ENCODE results near the gene SLC46A2. TPM values are rescaled to one million over a fixed set of nuclear protein-coding genes. Genes with fewer than 3 reads are reported as not detected.

The SLC46A2 gene
- total and polyA plus RNA-seq, 4 experiments from 2014 or later, result not detected

GRCh38 chr9:112886351-112886750, 4.3 kb downstream of the SLC46A2 start:
- Mint-ChIP-seq H3K4me3 (no peak overlapping the region), H3K9me3 (no peaks in the 10 kb centered on the region), H3K27ac (no peak overlapping the region), H3K27me3 (peaks cover 2 to 8% of the 10 kb centered on the region in 2 donors), H3K36me3 (peaks cover 0 to 4% of the 10 kb centered on the region in 2 donors), H3K4me1 (peaks cover 0 to 7% (median 0%) of the 10 kb centered on the region in 4 donors)
- Histone ChIP-seq H3K27me3 (ENCODE audit: insufficient read depth, low read length) (no peaks in the 10 kb centered on the region), H3K27ac (ENCODE audit: low read depth, low read length) (no peak overlapping the region), H3K36me3 (ENCODE audit: insufficient read depth, low read length) (no peaks in the 10 kb centered on the region), H3K4me3 (ENCODE audit: low read length in 2 of 2) (no peak overlapping the region), H3K4me1 (ENCODE audit: insufficient read depth, low read length) (no peaks in the 10 kb centered on the region), H3K9me3 (ENCODE audit: control insufficient read depth in 1 of 2, low read length in 2 of 2) (no peaks in the 10 kb centered on the region)
- intact Hi-C loops (cut with micrococcal nuclease), result no loop called here
- ChIA-PET POLR2A (ENCODE audit: partially characterized antibody) (no interaction called here), CTCF (ENCODE audit: partially characterized antibody) (interaction anchor here (0.6 kb wide), 1 partner anchor 16 kb away, joined by 3 read pairs; no protein-coding TSS in a partner anchor)
- no peak for DNase-seq

- Histone ChIP-seq H3K4me3 (ENCODE audit: low read length in 2 of 2) (no peak overlapping the region), H3K27ac (ENCODE audit: low read depth, low read length) (no peak overlapping the region), H3K4me1 (ENCODE audit: insufficient read depth, low read length) (no peaks in the 10 kb centered on the region), H3K36me3 (ENCODE audit: insufficient read depth, low read length) (no peaks in the 10 kb centered on the region), H3K9me3 (ENCODE audit: control insufficient read depth in 1 of 2, low read length in 2 of 2) (no peaks in the 10 kb centered on the region), H3K27me3 (ENCODE audit: insufficient read depth, low read length) (no peaks in the 10 kb centered on the region)
- intact Hi-C loops (cut with micrococcal nuclease), result no loop called here
- CTCF ChIA-PET (ENCODE audit: partially characterized antibody), result interaction anchor here (1.8 kb wide), 1 partner anchor 18 kb away, joined by 7 read pairs; no protein-coding TSS in a partner anchor
- DNase-seq, result no peak
- no peak overlapping the region for H3K4me3 Mint-ChIP-seq
- H3K4me1 Mint-ChIP-seq, result peaks cover 0 to 7% (median 0%) of the 10 kb centered on the region in 4 donors
- no peaks in the 10 kb centered on the region for H3K9me3 Mint-ChIP-seq
- peaks cover 5 to 10% of the 10 kb centered on the region in 2 donors for H3K36me3 Mint-ChIP-seq
- H3K27ac Mint-ChIP-seq, result no peak overlapping the region
- peaks cover 2 to 8% of the 10 kb centered on the region in 2 donors for H3K27me3 Mint-ChIP-seq
- POLR2A ChIA-PET (ENCODE audit: partially characterized antibody), result no interaction called here
Measured at GRCh38 chr9:112885324-112885723, 5.4 kb downstream of the SLC46A2 start.

GRCh38 chr9:112884721-112885120, 6.0 kb downstream of the SLC46A2 start:
- peaks cover 0 to 4% (median 0%) of the 10 kb centered on the region in 4 donors for H3K4me1 Mint-ChIP-seq
- intact Hi-C loops (cut with micrococcal nuclease), result no loop called here
- H3K27me3 Mint-ChIP-seq, result peaks cover 2 to 3% of the 10 kb centered on the region in 2 donors
- H3K9me3 ChIP-seq (ENCODE audit: control insufficient read depth in 1 of 2, low read length in 2 of 2), result no peaks in the 10 kb centered on the region
- no peak overlapping the region for H3K27ac ChIP-seq (ENCODE audit: low read depth, low read length)
- H3K27ac Mint-ChIP-seq, result no peak overlapping the region
- H3K9me3 Mint-ChIP-seq, result no peaks in the 10 kb centered on the region
- no peaks in the 10 kb centered on the region for H3K27me3 ChIP-seq (ENCODE audit: insufficient read depth, low read length)
- no peak for DNase-seq
- no peak overlapping the region for H3K4me3 Mint-ChIP-seq
- H3K4me3 ChIP-seq (ENCODE audit: low read length in 2 of 2), result no peak overlapping the region
- no peaks in the 10 kb centered on the region for H3K36me3 ChIP-seq (ENCODE audit: insufficient read depth, low read length)
- CTCF ChIA-PET (ENCODE audit: partially characterized antibody), result interaction anchor here (1.8 kb wide), 1 partner anchor 19 kb away, joined by 7 read pairs; no protein-coding TSS in a partner anchor
- peaks cover 7 to 10% of the 10 kb centered on the region in 2 donors for H3K36me3 Mint-ChIP-seq
- H3K4me1 ChIP-seq (ENCODE audit: insufficient read depth, low read length), result no peaks in the 10 kb centered on the region
- POLR2A ChIA-PET (ENCODE audit: partially characterized antibody), result no interaction called here

GRCh38 chr9:112884101-112884500, 6.6 kb downstream of the SLC46A2 start:
- Histone ChIP-seq H3K27ac (ENCODE audit: low read depth, low read length) (no peak overlapping the region), H3K27me3 (ENCODE audit: insufficient read depth, low read length) (no peaks in the 10 kb centered on the region), H3K4me3 (ENCODE audit: low read length in 2 of 2) (no peak overlapping the region), H3K9me3 (ENCODE audit: control insufficient read depth in 1 of 2, low read length in 2 of 2) (no peaks in the 10 kb centered on the region), H3K4me1 (ENCODE audit: insufficient read depth, low read length) (no peaks in the 10 kb centered on the region), H3K36me3 (ENCODE audit: insufficient read depth, low read length) (no peaks in the 10 kb centered on the region)
- H3K4me3 Mint-ChIP-seq, result no peak overlapping the region
- intact Hi-C loops (cut with micrococcal nuclease), result no loop called here
- DNase-seq, result no peak
- no peak overlapping the region for H3K27ac Mint-ChIP-seq
- no peaks in the 10 kb centered on the region for H3K9me3 Mint-ChIP-seq
- no peaks in the 10 kb centered on the region for H3K4me1 Mint-ChIP-seq
- ChIA-PET POLR2A (ENCODE audit: partially characterized antibody) (no interaction called here), CTCF (ENCODE audit: partially characterized antibody) (interaction anchor here (1.8 kb wide), 1 partner anchor 19 kb away, joined by 7 read pairs; no protein-coding TSS in a partner anchor)
- H3K36me3 Mint-ChIP-seq, result peaks cover 7 to 8% of the 10 kb centered on the region in 2 donors
- peaks cover 0 to 2% of the 10 kb centered on the region in 2 donors for H3K27me3 Mint-ChIP-seq

- Histone ChIP-seq H3K4me1 (ENCODE audit: insufficient read depth, low read length) (no peaks in the 10 kb centered on the region), H3K4me3 (ENCODE audit: low read length in 2 of 2) (no peak overlapping the region), H3K36me3 (ENCODE audit: insufficient read depth, low read length) (no peaks in the 10 kb centered on the region), H3K27ac (ENCODE audit: low read depth, low read length) (no peak overlapping the region), H3K27me3 (ENCODE audit: insufficient read depth, low read length) (no peaks in the 10 kb centered on the region), H3K9me3 (ENCODE audit: control insufficient read depth in 1 of 2, low read length in 2 of 2) (no peaks in the 10 kb centered on the region)
- intact Hi-C loops (cut with micrococcal nuclease), result no loop called here
- ChIA-PET CTCF (ENCODE audit: partially characterized antibody) (no interaction called here), POLR2A (ENCODE audit: partially characterized antibody) (no interaction called here)
- Mint-ChIP-seq H3K4me3 (no peak overlapping the region), H3K27me3 (no peaks in the 10 kb centered on the region), H3K4me1 (no peaks in the 10 kb centered on the region), H3K9me3 (no peaks in the 10 kb centered on the region), H3K36me3 (peaks cover 19 to 23% of the 10 kb centered on the region in 2 donors), H3K27ac (no peak overlapping the region)
- no peak for DNase-seq
Measured at GRCh38 chr9:112881331-112881730, 9.3 kb downstream of the SLC46A2 start.

DNA sequence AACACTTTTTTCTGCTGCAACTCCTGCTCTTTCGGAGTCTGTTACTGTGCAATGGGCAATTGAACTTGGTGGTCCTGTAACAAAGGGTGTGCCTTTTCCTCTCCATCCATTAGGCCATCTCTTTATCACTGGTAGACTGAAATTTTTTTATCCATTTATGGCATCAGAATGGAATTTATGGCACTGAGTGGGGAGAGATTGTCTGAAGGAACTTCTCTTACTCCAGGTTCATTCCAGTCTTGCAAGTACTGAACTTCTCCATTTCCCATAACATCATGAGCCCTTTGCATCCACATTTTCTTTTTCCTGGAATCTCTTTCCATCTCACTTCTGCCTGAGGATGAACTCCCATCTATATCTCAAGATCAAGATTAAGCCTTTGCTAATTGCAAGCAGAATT, 10.0 kb downstream of the SLC46A2 start:
- Histone ChIP-seq H3K27ac (ENCODE audit: low read depth, low read length) (no peak overlapping the region), H3K27me3 (ENCODE audit: insufficient read depth, low read length) (no peaks in the 10 kb centered on the region), H3K36me3 (ENCODE audit: insufficient read depth, low read length) (no peaks in the 10 kb centered on the region), H3K9me3 (ENCODE audit: control insufficient read depth in 1 of 2, low read length in 2 of 2) (no peaks in the 10 kb centered on the region), H3K4me3 (ENCODE audit: low read length in 2 of 2) (no peak overlapping the region), H3K4me1 (ENCODE audit: insufficient read depth, low read length) (no peaks in the 10 kb centered on the region)
- H3K27me3 Mint-ChIP-seq, result no peaks in the 10 kb centered on the region
- H3K9me3 Mint-ChIP-seq, result no peaks in the 10 kb centered on the region
- ChIA-PET POLR2A (ENCODE audit: partially characterized antibody) (no interaction called here), CTCF (ENCODE audit: partially characterized antibody) (no interaction called here)
- H3K4me1 Mint-ChIP-seq, result no peaks in the 10 kb centered on the region
- peaks cover 25 to 28% of the 10 kb centered on the region in 2 donors for H3K36me3 Mint-ChIP-seq
- intact Hi-C loops (cut with micrococcal nuclease), result no loop called here
- H3K4me3 Mint-ChIP-seq, result no peak overlapping the region
- no peak overlapping the region for H3K27ac Mint-ChIP-seq
- DNase-seq, result no peak

- no peaks in the 10 kb centered on the region for H3K27me3 ChIP-seq (ENCODE audit: insufficient read depth, low read length)
- no peak overlapping the region for H3K4me3 ChIP-seq (ENCODE audit: low read length in 2 of 2)
- no peaks in the 10 kb centered on the region for H3K4me1 ChIP-seq (ENCODE audit: insufficient read depth, low read length)
- no peak for DNase-seq
- no peaks in the 10 kb centered on the region for H3K9me3 ChIP-seq (ENCODE audit: control insufficient read depth in 1 of 2, low read length in 2 of 2)
- H3K27ac ChIP-seq (ENCODE audit: low read depth, low read length), result no peak overlapping the region
- Mint-ChIP-seq H3K36me3 (peaks cover 34 to 35% of the 10 kb centered on the region in 2 donors), H3K4me1 (no peaks in the 10 kb centered on the region), H3K4me3 (no peak overlapping the region), H3K27me3 (no peaks in the 10 kb centered on the region), H3K27ac (no peak overlapping the region), H3K9me3 (no peaks in the 10 kb centered on the region)
- CTCF ChIA-PET (ENCODE audit: partially characterized antibody), result no interaction called here
- H3K36me3 ChIP-seq (ENCODE audit: insufficient read depth, low read length), result no peaks in the 10 kb centered on the region
- POLR2A ChIA-PET (ENCODE audit: partially characterized antibody), result no interaction called here
- intact Hi-C loops (cut with micrococcal nuclease), result no loop called here
Measured at GRCh38 chr9:112878752-112879151, 11.9 kb downstream of the SLC46A2 start.
